HepG2 (cell line): ENCODE measurements around the gene DOCK9. TPM values are rescaled to one million over a fixed set of nuclear protein-coding genes. Genes with fewer than 3 reads are reported as not detected.

ENCODE experiments used
- ATAC-seq: fragments of 200-7000 bp; cut with Tn5 transposase; 3 replicates; pipeline ENCODE4 v1.9.1; 2020; ENCODE audit warnings: mild to moderate bottlenecking, moderate library complexity
- BruUV-seq: library from RNA; stranded (reverse); fragments of 400-500 nt; replicated peaks from 2 replicates; lab custom pipeline; 2021; lab: Mats Ljungman, UMichigan
- CTCF ChIA-PET: fragments of 300-600 bp; formaldehyde crosslinking; extraction: SDS; loops from one replicate; lab custom pipeline; 2021; ENCODE audit warnings: low total read pairs, inconsistent platforms, low intra/inter-chr PET ratio; lab: Yijun Ruan, JAX
- POLR2A ChIA-PET: fragments of 350-600 bp; sonication (Branson Sonifier 250); formaldehyde crosslinking; loops from one replicate; lab custom pipeline; 2020; ENCODE audit warnings: antibody characterized with exemption, inconsistent platforms; lab: Yijun Ruan, JAX
- DNase-seq: peaks from one replicate; pipeline ENCODE4 v3.0.0-alpha.2; 2015; ENCODE audit warnings: low spot score
- FAIRE-seq: peaks from 3 replicates; lab custom pipeline; 2011; peaks lifted over from hg19 to GRCh38; lab: Jason Lieb, UNC
- H2AFZ ChIP-seq: one replicate; pipeline ENCODE4 v1.6.1; 2011; ENCODE audit warnings: low read length, inconsistent platforms
- H3K27ac ChIP-seq: fragments of 300-600 bp; 3 replicates; pipeline ENCODE4 v1.8.0; 2011; ENCODE audit warnings: mixed run types, mild to moderate bottlenecking, mixed read lengths, low read length, inconsistent platforms; ENCODE audit not compliant: insufficient read depth; ENCODE audit errors: extremely low read length
- H3K27me3 ChIP-seq, 2 experiments: fragments of 200-600 bp in 1 of 2; 2 replicates in 1 of 2; 3 replicates in 1 of 2; pipeline versions ENCODE4 v1.6.0 to v1.8.0; 2011; ENCODE audit warnings: low read length in 2 of 2, mild to moderate bottlenecking in 2 of 2, moderate library complexity in 2 of 2, inconsistent platforms in 1 of 2; ENCODE audit not compliant: insufficient read depth in 2 of 2, control insufficient read depth in 1 of 2
- H3K36me3 ChIP-seq, 2 experiments: fragments of 200-600 bp in 1 of 2; replicated peaks in 1 of 2; 2 replicates in 1 of 2; 3 replicates in 1 of 2; pipeline versions ENCODE4 v1.5.1 to v1.8.0; 2011; ENCODE audit warnings: low read length in 2 of 2, inconsistent platforms in 1 of 2; ENCODE audit not compliant: insufficient read depth in 2 of 2, control insufficient read depth in 1 of 2
- H3K4me1 ChIP-seq: 2 replicates; pipeline ENCODE4 v1.5.1; 2012; ENCODE audit warnings: low read length, inconsistent platforms; ENCODE audit not compliant: insufficient read depth
- H3K4me2 ChIP-seq: 2 replicates; pipeline ENCODE4 v1.6.0; 2011; ENCODE audit warnings: low read depth, low read length, inconsistent platforms
- H3K4me3 ChIP-seq, 3 experiments: fragments of 200-600 bp in 1 of 3; sonication (generic), shearing (Covaris generic) in 1 of 3; replicated peaks in 1 of 3; 2 replicates each; pipeline ENCODE4 v1.5.1; 2011 to 2016; ENCODE audit warnings: low read length in 3 of 3, inconsistent platforms in 2 of 3, low read depth in 2 of 3, mild to moderate bottlenecking in 2 of 3, control low read depth in 1 of 3, mixed read lengths in 1 of 3; ENCODE audit not compliant: insufficient read depth in 1 of 3
- H3K79me2 ChIP-seq: one replicate; pipeline ENCODE4 v1.6.1; 2011; ENCODE audit warnings: low read length, inconsistent platforms; ENCODE audit not compliant: insufficient read depth
- H3K9ac ChIP-seq: 2 replicates; pipeline ENCODE4 v1.6.0; 2011; ENCODE audit warnings: mild to moderate bottlenecking, low read depth, low read length, inconsistent platforms; ENCODE audit not compliant: insufficient read depth
- H3K9me3 ChIP-seq: 2 replicates; pipeline ENCODE4 v1.5.1; 2012; ENCODE audit warnings: mild to moderate bottlenecking, low read length
- H4K20me1 ChIP-seq: 2 replicates; pipeline ENCODE4 v1.6.0; 2011; ENCODE audit warnings: inconsistent platforms, mild to moderate bottlenecking, low read length, moderate library complexity; ENCODE audit not compliant: insufficient read depth
- DNMT1 ChIP-seq: sonication (generic); formaldehyde crosslinking; IDR thresholded peaks from 2 replicates; pipeline ENCODE4 v1.5.1; 2020; ENCODE audit warnings: mild to moderate bottlenecking, missing genetic modification reagents
- GATAD1 ChIP-seq: IDR thresholded peaks from 2 replicates; pipeline ENCODE4 v1.6.1; 2016; ENCODE audit warnings: missing genetic modification reagents, missing compliant biosample characterization
- HHEX ChIP-seq: IDR thresholded peaks from 2 replicates; pipeline ENCODE4 v1.6.1; 2016; ENCODE audit warnings: control low read depth
- NCOA1 ChIP-seq: sonication (generic); formaldehyde crosslinking; IDR thresholded peaks from 2 replicates; pipeline ENCODE4 v1.9.0; 2021; ENCODE audit warnings: missing genetic modification reagents
- SOX13 ChIP-seq, 3 experiments: fragments of 450-650 bp in 1 of 3; sonication (generic) in 1 of 3; formaldehyde crosslinking in 1 of 3; IDR thresholded peaks in 2 of 3; conservative IDR thresholded peaks in 1 of 3; 2 replicates each; pipeline versions ENCODE4 v1.5.0 to v1.6.1; 2016 to 2020; ENCODE audit warnings: antibody characterized with exemption in 1 of 3, mild to moderate bottlenecking in 1 of 3, missing compliant biosample characterization in 1 of 3, missing genetic modification reagents in 1 of 3, moderate library complexity in 1 of 3
- YEATS4 ChIP-seq: sonication (generic); formaldehyde crosslinking; IDR thresholded peaks from 2 replicates; pipeline ENCODE4 v1.4.0; 2020; ENCODE audit warnings: missing genetic modification reagents, borderline replicate concordance
- ZBTB20 ChIP-seq: sonication (generic); formaldehyde crosslinking; IDR thresholded peaks from 2 replicates; pipeline ENCODE4 v1.8.1; 2023; ENCODE audit warnings: missing genetic modification reagents, low read depth, mild to moderate bottlenecking, borderline replicate concordance
- ZFP62 ChIP-seq: sonication (generic); formaldehyde crosslinking; IDR thresholded peaks from 2 replicates; pipeline ENCODE4 v1.4.0; 2020; ENCODE audit warnings: missing genetic modification reagents
- ZNF251 ChIP-seq: sonication (generic); formaldehyde crosslinking; IDR thresholded peaks from 2 replicates; pipeline ENCODE4 v1.9.0; 2021; ENCODE audit warnings: mild to moderate bottlenecking, missing genetic modification reagents
- ZNF383 ChIP-seq: sonication (generic); formaldehyde crosslinking; IDR thresholded peaks from 2 replicates; pipeline ENCODE4 v1.4.0; 2020; ENCODE audit warnings: missing genetic modification reagents, mild to moderate bottlenecking, borderline replicate concordance
- WGBS: methylation state at CpG from one replicate; pipeline ENCODE4 v1.1.6; 2017; ENCODE audit warnings: low lambda C conversion rate; 5-methylcytosine and 5-hydroxymethylcytosine counted together
- in situ Hi-C: cut with HindIII; loops from 2 replicates; pipeline ENCODE4 v1.10.0; 2017; ENCODE audit warnings: low pct_unique_long_range_greater_than_20kb; ENCODE audit not compliant: extremely low pct_ligation_motif_present
- intact Hi-C: fragments of 100-400 bp; cut with micrococcal nuclease; formaldehyde crosslinking; loops from one replicate; pipeline ENCODE4 v1.10.0; 2022; ENCODE audit not compliant: unreplicated experiment
- polyA plus RNA-seq, 8 experiments: library from polyadenylated mRNA; depleted of rRNA in 3 of 8; stranded (reverse) in 7 of 8; unstranded in 1 of 8; fragments of >200 nt; fragmentation: Illumina TruSeq in 4 of 8; extraction: Trizol in 4 of 8; gene quantifications; 2 replicates each; pipeline versions ENCODE4 v1.2.1 to v1.2.3, GENCODE V29; 2011 to 2016; ENCODE audit warnings: low read depth in 4 of 8, missing spikeins in 1 of 8, mixed read lengths in 1 of 8; ENCODE audit not compliant: insufficient read depth in 1 of 8
- total RNA-seq, 5 experiments: library from RNA; depleted of rRNA; stranded (reverse); fragments of >200 nt; fragmentation: Illumina TruSeq; extraction: Trizol; gene quantifications; 2 replicates each; pipeline ENCODE4 v1.2.3, GENCODE V29; 2016; ENCODE audit warnings: low read depth in 1 of 5
- TF ChIP-seq, protein P1 (sequence below), 2 experiments: sonication (generic) in 1 of 2; formaldehyde crosslinking in 1 of 2; IDR thresholded peaks; 2 replicates each; pipeline versions ENCODE4 v1.4.0 to v1.6.1; 2016 to 2020; ENCODE audit warnings: borderline replicate concordance in 1 of 2, low read depth in 1 of 2, mild to moderate bottlenecking in 1 of 2, missing genetic modification reagents in 1 of 2

The DOCK9 gene
- total and polyA plus RNA-seq, 2 of the 13 experiments (the other 11 are each of a cell fraction or from before 2014, with no cell fraction given): 0.44 to 0.97 TPM

DNA sequence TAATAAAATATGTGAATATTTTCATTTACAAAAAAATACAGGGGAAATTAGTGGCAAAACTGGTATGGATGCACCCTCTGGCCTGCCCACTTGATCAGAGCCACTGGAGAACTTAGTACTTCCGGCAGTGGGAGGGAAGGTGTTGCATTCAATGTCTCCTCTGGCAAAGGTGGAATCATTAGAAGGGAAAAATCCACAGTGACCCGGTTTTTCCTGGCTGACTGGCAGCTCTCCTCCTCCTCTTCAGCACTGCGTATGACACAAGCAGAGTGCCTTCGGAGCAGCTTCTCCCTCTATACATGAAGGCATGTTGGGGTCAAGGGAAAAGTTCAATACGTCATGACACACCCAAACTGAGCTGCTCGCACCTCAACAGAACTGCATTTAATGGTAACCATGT is 123.4 kb downstream of the DOCK9 start:
- WGBS: 78% methylated on average over 5 of the region's 6 CpGs
- intact Hi-C loops: no loop called here
- no peaks in the 10 kb centered on the region for H4K20me1 ChIP-seq
- no peak overlapping the region for H3K9ac ChIP-seq
- no TSS peak for BruUV-seq
- H3K9me3 ChIP-seq: no peaks in the 10 kb centered on the region
- no peak overlapping the region for H3K4me3 ChIP-seq
- DNase-seq (no peak), ATAC-seq (no peak), FAIRE-seq (no peak)
- no peaks in the 10 kb centered on the region for H3K79me2 ChIP-seq
- H3K4me1 ChIP-seq: no peaks in the 10 kb centered on the region
- H3K27ac ChIP-seq: no peak overlapping the region
- no peaks in the 10 kb centered on the region for H3K36me3 ChIP-seq
- no peaks in the 10 kb centered on the region; a peak in 1 of 5 replicates for H3K27me3 ChIP-seq
- POLR2A ChIA-PET: no interaction called here
- CTCF ChIA-PET: no interaction called here
- no peak overlapping the region for H2AFZ ChIP-seq
- in situ Hi-C loops: no loop called here
- TF ChIP-seq NCOA1 (CRISPR knock-in tag) (no peak), DNMT1 (CRISPR knock-in tag) (no peak), ZFP62 (CRISPR knock-in tag) (no peak), HHEX (CRISPR knock-in tag) (no peak), GATAD1 (CRISPR knock-in tag) (no peak), YEATS4 (no peak), SOX13 (IDR thresholded peaks at IDR 0.05) (no peak), SOX13 (CRISPR knock-in tag; conservative IDR thresholded peaks at IDR 0.05 in 1 of 2, IDR thresholded peaks at IDR 0.05 in 1 of 2) (no peak), ZBTB20 (no peak), ZNF251 (CRISPR knock-in tag) (no peak), ZNF383 (no peak)
- TF ChIP-seq, protein P1, sequence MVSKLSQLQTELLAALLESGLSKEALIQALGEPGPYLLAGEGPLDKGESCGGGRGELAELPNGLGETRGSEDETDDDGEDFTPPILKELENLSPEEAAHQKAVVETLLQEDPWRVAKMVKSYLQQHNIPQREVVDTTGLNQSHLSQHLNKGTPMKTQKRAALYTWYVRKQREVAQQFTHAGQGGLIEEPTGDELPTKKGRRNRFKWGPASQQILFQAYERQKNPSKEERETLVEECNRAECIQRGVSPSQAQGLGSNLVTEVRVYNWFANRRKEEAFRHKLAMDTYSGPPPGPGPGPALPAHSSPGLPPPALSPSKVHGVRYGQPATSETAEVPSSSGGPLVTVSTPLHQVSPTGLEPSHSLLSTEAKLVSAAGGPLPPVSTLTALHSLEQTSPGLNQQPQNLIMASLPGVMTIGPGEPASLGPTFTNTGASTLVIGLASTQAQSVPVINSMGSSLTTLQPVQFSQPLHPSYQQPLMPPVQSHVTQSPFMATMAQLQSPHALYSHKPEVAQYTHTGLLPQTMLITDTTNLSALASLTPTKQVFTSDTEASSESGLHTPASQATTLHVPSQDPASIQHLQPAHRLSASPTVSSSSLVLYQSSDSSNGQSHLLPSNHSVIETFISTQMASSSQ (IDR thresholded peaks at IDR 0.05; ENCODE audit: low read depth): no peak
- TF ChIP-seq, protein P1 (CRISPR knock-in tag; IDR thresholded peaks at IDR 0.05; ENCODE audit: borderline replicate concordance): no peak
- H3K4me2 ChIP-seq: no peak overlapping the region
